Fibroblast of lung (primary cell): Measurements from ENCODE around the gene NF1. TPM values are rescaled to one million over a fixed set of nuclear protein-coding genes. Genes with fewer than 3 reads are reported as not detected.

ENCODE experiments used
- DNase-seq, 2 donors: peaks; one replicate each; pipeline versions ENCODE4 v3.0.0 to v3.0.0-alpha.2; 2010; ENCODE audit warnings: low read depth in 2 of 2
- H2AFZ ChIP-seq: 2 replicates; pipeline ENCODE4 v1.5.1; 2012; ENCODE audit warnings: low read length, control low read depth, inconsistent platforms
- H3K27ac ChIP-seq: 2 replicates; pipeline ENCODE4 v1.5.1; 2011; ENCODE audit warnings: low read length, control low read depth; ENCODE audit not compliant: insufficient read depth
- H3K27me3 ChIP-seq: 2 replicates; pipeline ENCODE4 v1.5.1; 2011; ENCODE audit warnings: mild to moderate bottlenecking, low read length; ENCODE audit not compliant: control insufficient read depth, insufficient read depth
- H3K36me3 ChIP-seq: 2 replicates; pipeline ENCODE4 v1.5.1; 2011; ENCODE audit warnings: low read length; ENCODE audit not compliant: control insufficient read depth, insufficient read depth
- H3K4me1 ChIP-seq: 2 replicates; pipeline ENCODE4 v1.5.1; 2011; ENCODE audit warnings: low read length; ENCODE audit not compliant: control insufficient read depth, insufficient read depth; ENCODE audit errors: extremely low read depth
- H3K4me2 ChIP-seq: 2 replicates; pipeline ENCODE4 v1.5.1; 2011; ENCODE audit warnings: low read length, control low read depth; ENCODE audit not compliant: insufficient read depth; ENCODE audit errors: extremely low read depth
- H3K4me3 ChIP-seq, 4 experiments: fragments of 200-600 bp in 1 of 4; sonication (generic) in 1 of 4; replicated peaks in 1 of 4; 2 replicates each; pipeline ENCODE4 v1.5.1; 2011 to 2016; ENCODE audit warnings: low read length in 4 of 4, low read depth in 3 of 4, mild to moderate bottlenecking in 3 of 4, control low read depth in 2 of 4, inconsistent platforms in 1 of 4, mixed read lengths in 1 of 4; ENCODE audit not compliant: insufficient read depth in 1 of 4; ENCODE audit errors: control extremely low read depth in 1 of 4
- H3K79me2 ChIP-seq: 2 replicates; pipeline ENCODE4 v1.5.1; 2012; ENCODE audit warnings: mild to moderate bottlenecking, low read length, inconsistent platforms; ENCODE audit not compliant: control insufficient read depth, insufficient read depth
- H3K9ac ChIP-seq: 2 replicates; pipeline ENCODE4 v1.5.1; 2011; ENCODE audit warnings: mild to moderate bottlenecking, low read length, control low read depth; ENCODE audit not compliant: insufficient read depth
- H3K9me3 ChIP-seq: 2 replicates; pipeline ENCODE4 v1.5.1; 2012; ENCODE audit warnings: low read depth, low read length; ENCODE audit not compliant: control insufficient read depth, insufficient read depth
- H4K20me1 ChIP-seq: 2 replicates; pipeline ENCODE4 v1.5.1; 2011; ENCODE audit warnings: low read length; ENCODE audit not compliant: control insufficient read depth, insufficient read depth; ENCODE audit errors: extremely low read depth
- CTCF ChIP-seq, 2 donors: IDR thresholded peaks in 1 of 2; conservative IDR thresholded peaks in 1 of 2; 1 replicate in 1 of 2; 2 replicates in 1 of 2; pipeline ENCODE4 v1.5.1; 2011 to 2012; ENCODE audit warnings: low read length in 2 of 2, control low read depth in 1 of 2, inconsistent platforms in 1 of 2, low read depth in 1 of 2, mild to moderate bottlenecking in 1 of 2
- EZH2 ChIP-seq: IDR thresholded peaks from 2 replicates; pipeline ENCODE4 v1.5.1; 2012; ENCODE audit warnings: low read length, control low read depth, mild to moderate bottlenecking; ENCODE audit errors: missing control alignments
- polyA plus RNA-seq, 2 donors: library from polyadenylated mRNA; depleted of rRNA in 1 of 2; stranded (reverse) in 1 of 2; unstranded in 1 of 2; fragments of >200 nt; gene quantifications; 2 replicates each; pipeline ENCODE4 v1.2.1, GENCODE V29; 2011 to 2012; ENCODE audit warnings: missing spikeins in 1 of 2
- total RNA-seq: library from RNA; depleted of rRNA; stranded (reverse); fragments of >200 nt; gene quantifications from 2 replicates; pipeline ENCODE4 v1.2.1, GENCODE V29; 2014

NF1 gene
- total and polyA plus RNA-seq, 2 donors (not counting 1 experiment from before 2014, with no cell fraction given), result 52.8 to 78.8 TPM

GRCh38 chr17:31062346-31062745 lies 32.4 kb upstream of the NF1 start:
- no peaks in the 10 kb centered on the region for H3K79me2 ChIP-seq
- no peaks in the 10 kb centered on the region for H3K36me3 ChIP-seq
- H3K4me2 ChIP-seq, result no peak overlapping the region
- H3K9ac ChIP-seq, result no peak overlapping the region
- H3K27ac ChIP-seq, result no peak overlapping the region
- no peaks in the 10 kb centered on the region for H3K27me3 ChIP-seq
- H3K4me1 ChIP-seq, result no peaks in the 10 kb centered on the region
- H3K4me3 ChIP-seq, result no peak overlapping the region
- no peak overlapping the region for H2AFZ ChIP-seq
- DNase-seq, result no peak
- TF ChIP-seq CTCF (conservative IDR thresholded peaks at IDR 0.05 in 1 of 2, IDR thresholded peaks at IDR 0.05 in 1 of 2; ENCODE audit: low read depth in 1 of 2, low read length in 2 of 2) (no peak), EZH2 (no peak)
- no peaks in the 10 kb centered on the region for H3K9me3 ChIP-seq
- H4K20me1 ChIP-seq, result no peaks in the 10 kb centered on the region

- Histone ChIP-seq H3K36me3 (no peaks in the 10 kb centered on the region), H3K4me2 (no peak overlapping the region), H3K4me1 (peaks cover 6% of the 10 kb centered on the region), H3K27ac (no peak overlapping the region), H3K27me3 (no peaks in the 10 kb centered on the region), H2AFZ (no peak overlapping the region), H3K9me3 (no peaks in the 10 kb centered on the region), H3K9ac (no peak overlapping the region), H3K4me3 (no peak overlapping the region), H4K20me1 (no peaks in the 10 kb centered on the region), H3K79me2 (no peaks in the 10 kb centered on the region)
- DNase-seq, result no peak
- TF ChIP-seq CTCF (conservative IDR thresholded peaks at IDR 0.05 in 1 of 2, IDR thresholded peaks at IDR 0.05 in 1 of 2; ENCODE audit: low read depth in 1 of 2, low read length in 2 of 2) (no peak), EZH2 (no peak)
These were observed 30.1 kb upstream of the NF1 start for GRCh38 chr17:31064707-31065106.

- no peaks in the 10 kb centered on the region for H3K36me3 ChIP-seq
These were observed 27.0 kb upstream of the NF1 start for GRCh38 chr17:31067691-31068184.

More at GRCh38 chr17:31067691-31068184, 27.0 kb upstream of the NF1 start:
- DNase-seq, result peak; percentile 73 to 92
- no peak overlapping the region for H3K4me3 ChIP-seq
- H2AFZ ChIP-seq, result no peak overlapping the region
- H3K9ac ChIP-seq, result no peak overlapping the region
- no peaks in the 10 kb centered on the region for H4K20me1 ChIP-seq
- H3K27me3 ChIP-seq, result no peaks in the 10 kb centered on the region
- peak overlapping the region; percentile 68 for H3K27ac ChIP-seq
- H3K4me2 ChIP-seq, result peak overlapping the region; percentile 18
- TF ChIP-seq EZH2, result no peak
- no peak for TF ChIP-seq CTCF (conservative IDR thresholded peaks at IDR 0.05 in 1 of 2, IDR thresholded peaks at IDR 0.05 in 1 of 2; ENCODE audit: low read depth in 1 of 2, low read length in 2 of 2)
- H3K4me1 ChIP-seq, result peaks cover 6% of the 10 kb centered on the region
- no peaks in the 10 kb centered on the region for H3K79me2 ChIP-seq
- no peaks in the 10 kb centered on the region for H3K9me3 ChIP-seq
